ENCODE data around the gene VSTM4. TPM values are rescaled to one million over a fixed set of nuclear protein-coding genes. Genes with fewer than 3 reads are reported as not detected.

Gene VSTM4
- total RNA-seq, 1 donor: 4.7 TPM

GRCh38 chr10:49081547-49082275 lies 33.6 kb downstream of the VSTM4 start:
- H3K4me3 ChIP-seq (ENCODE audit: low read depth, low read length): no peak overlapping the region
- no peak for TF ChIP-seq CTCF (IDR thresholded peaks at IDR 0.05; ENCODE audit: insufficient read depth, low read depth, low read length)
- DNase-seq (ENCODE audit: low read depth): no peak

- TF ChIP-seq CTCF (IDR thresholded peaks at IDR 0.05; ENCODE audit: insufficient read depth, low read depth, low read length): no peak
- no peak for DNase-seq (ENCODE audit: low read depth)
These were observed 34.4 kb downstream of the VSTM4 start for GRCh38 chr10:49080965-49081364.

GRCh38 chr10:49080071-49080470 lies 35.3 kb downstream of the VSTM4 start:
- TF ChIP-seq CTCF (IDR thresholded peaks at IDR 0.05; ENCODE audit: insufficient read depth, low read depth, low read length): no peak
- no peak overlapping the region for H3K4me3 ChIP-seq (ENCODE audit: low read depth, low read length)
- DNase-seq (ENCODE audit: low read depth): peak; percentile 7

More at GRCh38 chr10:49080965-49081364, 34.4 kb downstream of the VSTM4 start:
- no peak overlapping the region for H3K4me3 ChIP-seq (ENCODE audit: low read depth, low read length)

GRCh38 chr10:49079499-49079898 lies 35.8 kb downstream of the VSTM4 start:
- no peak overlapping the region for H3K4me3 ChIP-seq (ENCODE audit: low read depth, low read length)
- no peak for TF ChIP-seq CTCF (IDR thresholded peaks at IDR 0.05; ENCODE audit: insufficient read depth, low read depth, low read length)

GRCh38 chr10:49079072-49079471 lies 36.2 kb downstream of the VSTM4 start:
- no peak for DNase-seq (ENCODE audit: low read depth)
- no peak for TF ChIP-seq CTCF (IDR thresholded peaks at IDR 0.05; ENCODE audit: insufficient read depth, low read depth, low read length)
- no peak overlapping the region for H3K4me3 ChIP-seq (ENCODE audit: low read depth, low read length)

More at GRCh38 chr10:49079499-49079898, 35.8 kb downstream of the VSTM4 start:
- DNase-seq (ENCODE audit: low read depth): no peak

- DNase-seq (ENCODE audit: low read depth): no peak
- TF ChIP-seq CTCF (IDR thresholded peaks at IDR 0.05; ENCODE audit: insufficient read depth, low read depth, low read length): no peak
- H3K4me3 ChIP-seq (ENCODE audit: low read depth, low read length): no peak overlapping the region
These were observed 36.9 kb downstream of the VSTM4 start for GRCh38 chr10:49078433-49078832.

Data from fibroblast of villous mesenchyme (primary cell).